HS-5 (cell line): ENCODE measurements around the gene AATF.

Experiments
- DNase-seq: peaks from one replicate; pipeline ENCODE4 v3.0.0-alpha.2; 2012; ENCODE audit warnings: low read depth

The AATF gene

GRCh38 chr17:36983618-36984017 is 34.9 kb downstream of the AATF start:
- no peak for DNase-seq

- no peak for DNase-seq
Measured at GRCh38 chr17:36989173-36989572, 40.4 kb downstream of the AATF start.

DNA sequence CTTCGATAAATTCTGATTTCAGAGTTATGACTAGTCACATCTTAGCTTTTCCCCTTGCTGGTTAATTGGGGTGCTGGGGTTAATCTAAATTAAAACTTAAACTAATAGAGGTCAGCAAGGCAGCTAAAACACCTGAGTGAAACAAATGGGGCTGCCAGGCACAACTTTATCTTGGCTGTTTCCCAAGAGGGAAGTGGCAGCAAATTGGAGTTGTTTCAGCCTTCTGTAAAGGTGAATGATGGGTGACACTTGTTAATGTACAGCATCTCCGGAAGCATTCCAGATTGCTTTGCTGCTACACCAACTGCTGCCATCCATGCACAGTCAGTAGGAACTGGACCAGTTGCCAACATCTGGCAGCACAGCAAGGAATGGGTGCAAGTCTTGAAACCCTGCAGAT is 43.9 kb downstream of the AATF start:
- no peak for DNase-seq

- no peak for DNase-seq
Measured at GRCh38 chr17:36993227-36993626, 44.5 kb downstream of the AATF start.

DNA sequence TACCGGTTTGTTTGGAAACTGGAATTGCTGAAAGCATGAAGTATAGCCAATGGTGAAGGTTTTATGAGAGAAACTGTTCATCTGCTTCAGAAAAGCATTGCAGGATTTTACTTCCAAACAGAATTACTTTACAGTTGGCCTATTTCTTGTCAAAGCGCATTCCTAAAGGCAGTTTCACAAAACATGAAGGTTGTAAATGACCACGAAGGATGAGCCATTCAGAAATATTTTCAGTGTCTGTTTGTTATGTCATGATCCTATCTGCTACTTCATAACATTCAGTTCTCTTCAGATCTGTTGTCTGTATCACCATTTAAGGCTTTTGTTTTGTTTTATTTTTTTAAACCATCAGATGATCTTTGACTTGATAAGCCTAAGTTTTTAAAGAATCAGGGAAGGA is 45.7 kb downstream of the AATF start:
- peak; percentile 16 for DNase-seq

DNA sequence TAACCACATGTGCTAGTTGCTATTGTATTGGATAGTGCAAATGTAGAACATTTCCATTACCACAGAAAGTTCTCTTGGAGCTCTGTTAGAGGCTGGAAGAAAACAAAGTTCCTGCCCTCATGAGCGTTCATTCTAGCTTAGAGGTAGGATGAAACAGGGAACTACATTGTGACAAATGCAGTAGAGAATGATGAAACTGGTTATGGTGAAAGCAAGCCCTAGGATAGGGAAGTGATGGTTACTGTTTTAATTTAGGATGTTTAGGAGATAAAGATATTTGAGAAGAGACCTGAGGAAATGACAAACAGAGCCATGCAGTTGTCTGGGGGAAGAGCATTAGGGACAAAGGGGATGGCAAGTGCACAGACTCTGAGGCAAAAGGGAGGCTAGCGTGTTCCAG is 50.7 kb downstream of the AATF start:
- DNase-seq = no peak

GRCh38 chr17:37016780-37017179 is 68.0 kb downstream of the AATF start:
- no peak for DNase-seq

- DNase-seq = no peak
Measured at GRCh38 chr17:37017404-37017803, 68.7 kb downstream of the AATF start.

GRCh38 chr17:37019117-37019740 is 70.5 kb downstream of the AATF start:
- DNase-seq = no peak

DNA sequence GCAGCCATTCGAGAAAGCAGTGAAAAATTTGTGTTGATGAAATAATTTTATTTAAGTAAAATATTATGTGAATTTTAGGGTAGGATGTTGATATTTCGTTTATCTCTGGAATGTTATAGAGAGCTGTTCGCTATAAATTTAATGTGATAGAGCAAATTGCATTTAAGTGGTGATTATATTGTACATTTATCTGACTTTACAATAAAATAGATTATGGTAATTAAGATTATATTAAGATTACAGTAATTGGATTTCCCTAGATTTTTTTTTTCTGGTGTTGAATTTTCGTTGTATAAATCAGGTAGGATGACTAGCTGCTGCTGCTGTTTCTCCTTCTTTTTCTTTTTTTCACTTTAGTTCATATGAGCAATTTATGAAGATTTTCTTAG is 71.0 kb downstream of the AATF start:
- no peak for DNase-seq

GRCh38 chr17:37024181-37024637 is 75.5 kb downstream of the AATF start:
- no peak for DNase-seq

DNA sequence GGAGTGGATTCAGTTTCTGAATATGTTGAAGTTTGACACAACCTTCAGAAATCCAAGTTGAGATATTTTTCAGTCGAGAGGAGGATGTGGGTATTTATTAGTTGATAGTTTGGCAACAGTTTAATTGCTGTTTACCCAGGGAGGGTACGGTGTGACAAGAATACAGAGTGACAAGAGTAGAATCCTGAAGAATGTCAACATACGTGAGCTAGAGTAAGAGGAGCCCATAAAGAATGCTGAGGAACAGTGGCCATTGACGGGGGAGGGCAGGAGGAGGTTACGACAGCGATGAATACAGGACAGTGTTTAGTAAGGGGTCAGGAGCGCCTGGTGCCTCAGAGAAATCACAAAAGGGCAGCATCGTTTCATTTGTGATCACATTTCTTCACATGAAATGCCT is 76.5 kb downstream of the AATF start:
- no peak for DNase-seq

DNA sequence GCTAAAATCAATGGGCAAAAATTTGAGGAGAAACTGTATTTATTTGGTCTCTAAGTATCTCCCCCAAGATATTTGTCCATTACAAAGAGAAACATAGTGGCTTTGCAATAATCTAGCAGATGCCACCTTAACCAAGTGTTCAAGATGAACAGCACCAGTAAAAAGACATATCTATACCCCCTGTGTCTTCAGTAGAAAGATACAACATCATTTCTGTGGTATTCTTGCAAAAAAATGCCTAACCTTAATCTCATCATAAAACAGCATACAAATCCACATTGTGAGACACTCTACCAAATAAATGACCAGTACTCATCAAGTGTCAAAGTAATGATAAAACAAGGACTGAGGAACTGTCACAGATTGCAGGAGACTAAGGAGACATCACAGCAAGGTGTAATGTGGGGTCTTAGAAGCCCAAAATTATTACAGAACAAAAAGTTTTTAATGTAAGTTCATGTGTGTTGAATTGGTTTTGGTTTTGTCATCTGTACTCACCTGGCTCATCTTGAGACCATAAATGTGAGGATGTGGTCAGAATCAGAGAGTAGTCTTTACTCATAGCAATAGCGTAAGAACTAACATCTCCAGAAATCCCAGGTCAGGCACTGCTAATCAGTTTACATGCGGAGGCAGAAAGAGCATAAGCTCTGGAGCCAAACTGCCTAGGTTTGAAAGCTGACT is 77.2 kb downstream of the AATF start:
- no peak for DNase-seq

DNA sequence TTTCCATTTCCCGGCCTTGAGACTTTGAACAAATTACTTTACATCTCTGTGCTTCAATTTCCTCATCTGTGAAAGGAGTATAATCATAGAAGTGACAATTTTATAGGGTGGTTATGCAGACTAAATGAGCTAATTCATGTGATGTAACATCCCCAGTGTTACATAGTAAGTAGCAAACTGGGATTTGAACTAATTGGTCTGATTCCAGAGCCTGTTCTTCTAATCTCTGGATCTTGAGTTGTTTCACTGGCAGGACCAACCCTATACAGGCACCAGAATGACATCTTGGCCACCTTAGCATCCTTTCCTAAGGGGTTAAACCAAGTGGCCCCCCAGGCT is 77.7 kb downstream of the AATF start:
- no peak for DNase-seq

DNA sequence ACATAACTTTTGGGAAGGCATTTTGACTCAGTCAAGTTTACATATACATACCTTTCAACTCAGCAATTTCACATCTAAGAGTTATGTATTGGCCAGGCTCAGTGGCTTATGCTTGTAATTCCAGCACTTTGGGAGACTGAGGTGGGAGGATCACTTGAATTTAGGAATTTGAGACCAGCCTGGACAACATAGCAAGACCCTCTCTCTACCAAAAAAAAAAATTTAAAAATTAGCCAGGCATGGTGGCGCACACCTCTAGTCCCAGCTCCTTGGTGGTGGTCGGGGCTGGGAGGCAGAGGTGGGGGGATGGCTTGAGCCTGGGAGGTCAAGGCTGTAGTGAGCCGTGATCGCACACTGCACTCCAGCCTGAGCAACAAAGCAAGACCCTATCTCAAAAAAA is 79.3 kb downstream of the AATF start:
- DNase-seq = no peak

- no peak for DNase-seq
Measured at GRCh38 chr17:37031493-37032083, 82.8 kb downstream of the AATF start.

GRCh38 chr17:37037590-37038155 is 88.9 kb downstream of the AATF start:
- no peak for DNase-seq

- DNase-seq = no peak
Measured at GRCh38 chr17:37039269-37039668, 90.5 kb downstream of the AATF start.

- DNase-seq = no peak
Measured at GRCh38 chr17:37041932-37042331, 93.2 kb downstream of the AATF start.

DNA sequence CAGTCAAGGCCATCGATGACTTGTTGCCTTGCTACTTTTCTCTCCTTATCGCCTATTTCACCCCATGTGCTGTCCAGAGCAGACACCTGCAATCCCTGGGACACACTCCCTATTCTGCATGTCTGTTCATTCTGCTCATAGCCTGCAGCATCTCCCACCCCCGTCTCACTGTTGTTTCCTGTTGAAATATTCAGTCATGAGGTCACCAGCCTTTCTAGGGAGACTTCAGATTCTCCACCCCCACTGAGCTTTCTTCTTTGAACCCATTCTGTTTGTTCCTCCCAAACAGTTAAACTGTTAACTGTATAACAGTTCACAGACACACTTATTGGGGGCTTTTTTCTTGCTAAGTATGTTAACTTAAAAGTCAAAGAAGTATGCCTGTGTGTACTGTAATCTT is 94.4 kb downstream of the AATF start:
- no peak for DNase-seq

GRCh38 chr17:37045351-37045922 is 96.7 kb downstream of the AATF start:
- DNase-seq = no peak

DNA sequence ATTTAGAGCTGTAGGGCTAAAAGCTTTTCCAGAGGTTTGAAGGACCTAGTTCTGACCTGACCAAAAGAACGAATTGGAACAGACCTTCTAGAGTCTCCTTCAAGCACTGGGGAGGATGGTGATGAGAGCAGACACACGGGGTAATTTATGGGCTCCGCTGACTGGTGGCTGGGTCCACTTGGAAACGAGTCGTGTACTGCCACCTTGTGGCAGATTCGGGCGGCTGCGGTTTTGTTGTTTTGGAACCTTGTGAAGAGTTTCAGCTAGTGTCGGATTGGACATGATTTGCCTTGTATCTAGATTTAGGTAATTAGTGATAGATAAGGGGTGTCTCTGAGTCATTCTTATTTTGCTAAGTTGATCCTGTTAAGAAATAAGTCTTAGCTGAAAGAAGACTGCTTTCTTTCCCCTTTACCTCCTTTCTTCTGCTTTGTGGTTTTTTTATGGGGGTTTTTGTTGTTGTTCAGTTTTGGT is 98.9 kb downstream of the AATF start:
- DNase-seq = peak; percentile 23

- DNase-seq = no peak
Measured at GRCh38 chr17:37048811-37049210, 100.1 kb downstream of the AATF start.
